Heart left ventricle (tissue), 13 donors: ENCODE results near the gene KCNJ4.

Source experiments
- POLR2A ChIP-seq, 2 donors: fragments of 450-650 bp; IDR thresholded peaks; one replicate each; pipeline ENCODE4 v1.6.1; 2017; ENCODE audit warnings: antibody characterized with exemption in 2 of 2, mild to moderate bottlenecking in 2 of 2, moderate library complexity in 2 of 2
- TF ChIP-seq, protein P1 (sequence below), 12 donors: fragments of 200-600 bp; sonication (generic) in 4 of 12; IDR thresholded peaks; one replicate each; pipeline versions ENCODE4 v1.5.0 to v1.8.0; 2018 to 2022; ENCODE audit warnings: antibody characterized with exemption in 12 of 12, mild to moderate bottlenecking in 5 of 12
- donor health status: ischemic (EF 13 %, LVEDD 7.1; RV severe dilation, severe dysfunction).
- donor health status: DM: no; HTN: yes; CAD: no.
- donor health status: DM: no; HTN: no; CAD: no.
- donor health status: ischemic (EF 25% LVEDD 6.9; RV normal size, moderate dysfunction).
- donor health status: ischemic (EF 25% LVEDD 5.7; RV mildly dilated, moderate dysfunction).
- donor health status: ischemic (EF 35%, LVEDD 5.7; RV mildly dilated, moderate dysfunction).
- donor health status: nonischemic (EF 11% LVEDD 7.7; RV severe dilation, severe dysfunction).
- donor health status: DM: yes; HTN: yes; CAD: no.
- donor health status: PGD.
- donor health status: ischemic (EF 29% LVEDD 5.4; RV normal size, mild dysfunction).
- donor health status: nonischemic (EF 23%, LVEDD 6.1; RV moderate dilation, normal function).

- TF ChIP-seq, protein P1, sequence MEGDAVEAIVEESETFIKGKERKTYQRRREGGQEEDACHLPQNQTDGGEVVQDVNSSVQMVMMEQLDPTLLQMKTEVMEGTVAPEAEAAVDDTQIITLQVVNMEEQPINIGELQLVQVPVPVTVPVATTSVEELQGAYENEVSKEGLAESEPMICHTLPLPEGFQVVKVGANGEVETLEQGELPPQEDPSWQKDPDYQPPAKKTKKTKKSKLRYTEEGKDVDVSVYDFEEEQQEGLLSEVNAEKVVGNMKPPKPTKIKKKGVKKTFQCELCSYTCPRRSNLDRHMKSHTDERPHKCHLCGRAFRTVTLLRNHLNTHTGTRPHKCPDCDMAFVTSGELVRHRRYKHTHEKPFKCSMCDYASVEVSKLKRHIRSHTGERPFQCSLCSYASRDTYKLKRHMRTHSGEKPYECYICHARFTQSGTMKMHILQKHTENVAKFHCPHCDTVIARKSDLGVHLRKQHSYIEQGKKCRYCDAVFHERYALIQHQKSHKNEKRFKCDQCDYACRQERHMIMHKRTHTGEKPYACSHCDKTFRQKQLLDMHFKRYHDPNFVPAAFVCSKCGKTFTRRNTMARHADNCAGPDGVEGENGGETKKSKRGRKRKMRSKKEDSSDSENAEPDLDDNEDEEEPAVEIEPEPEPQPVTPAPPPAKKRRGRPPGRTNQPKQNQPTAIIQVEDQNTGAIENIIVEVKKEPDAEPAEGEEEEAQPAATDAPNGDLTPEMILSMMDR (IDR thresholded peaks at IDR 0.05): no peak
- no peak for TF ChIP-seq POLR2A (IDR thresholded peaks at IDR 0.05)
Observed at GRCh38 chr22:38501797-38502672, 47.0 kb upstream of the KCNJ4 start.
